ENCODE data around the gene TRIM22.
"Not testable (repeated sequence)": the region's sequence is repeated elsewhere in the genome, so short reads cannot be mapped to it uniquely, and the experiment has no call there.

The TRIM22 gene

GRCh38 chr11:5689551-5689983, at the start of gene TRIM22:
Gene TRIM22 (plus strand): TSS chr11:5689790. CDS start chr11:5696233, 6,443 bp downstream.
- no peak for DNase-seq (ENCODE audit: low read depth)

GRCh38 chr11:5639953-5640352, 49.6 kb upstream of the TRIM22 start:
- DNase-seq (ENCODE audit: low read depth) = no peak

- no peak for DNase-seq (ENCODE audit: low read depth)
These were observed 46.0 kb upstream of the TRIM22 start for GRCh38 chr11:5643585-5643984.

DNA sequence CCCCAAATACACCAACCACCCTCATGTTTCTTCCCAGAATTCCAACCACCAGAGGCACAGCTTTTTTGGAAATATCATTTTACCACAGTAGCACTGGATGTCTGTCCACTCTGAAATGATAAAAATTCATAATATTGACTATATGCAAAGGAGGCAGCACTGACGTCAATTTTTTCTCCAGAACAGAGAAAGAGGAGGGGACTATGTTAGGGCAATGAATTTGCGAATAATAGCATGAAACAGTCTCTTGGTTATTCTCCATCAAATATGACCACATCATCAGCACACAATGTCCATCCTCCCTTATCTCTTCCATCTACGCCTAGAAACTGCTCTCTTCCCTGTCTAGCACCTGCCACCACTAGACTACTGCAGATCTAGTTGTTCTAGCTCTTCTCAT, 43.5 kb upstream of the TRIM22 start:
- DNase-seq (ENCODE audit: low read depth) = no peak

GRCh38 chr11:5655474-5655873, 34.1 kb upstream of the TRIM22 start:
- no peak for DNase-seq (ENCODE audit: low read depth)

DNA sequence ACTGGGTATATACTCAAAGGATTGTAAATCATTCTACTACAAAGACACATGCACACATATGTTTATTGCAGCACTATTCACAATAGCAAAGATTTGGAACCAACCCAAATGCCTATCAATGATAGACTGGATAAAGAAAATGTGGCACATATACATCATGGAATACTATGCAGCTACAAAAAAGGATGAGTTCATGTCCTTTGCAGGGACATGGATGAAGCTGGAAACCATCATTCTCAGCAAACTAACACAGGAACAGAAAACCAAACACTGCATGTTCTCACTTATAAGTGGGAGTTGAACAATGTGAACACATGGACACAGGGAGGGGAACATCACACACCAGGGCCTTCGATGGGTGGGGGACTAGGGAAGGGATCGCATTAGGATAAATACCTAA, 32.6 kb upstream of the TRIM22 start:
- DNase-seq (ENCODE audit: low read depth) = not testable (repeated sequence)

GRCh38 chr11:5658318-5658717, 31.3 kb upstream of the TRIM22 start:
- no peak for DNase-seq (ENCODE audit: low read depth)

GRCh38 chr11:5663511-5663910, 26.1 kb upstream of the TRIM22 start:
- no peak for DNase-seq (ENCODE audit: low read depth)

DNA sequence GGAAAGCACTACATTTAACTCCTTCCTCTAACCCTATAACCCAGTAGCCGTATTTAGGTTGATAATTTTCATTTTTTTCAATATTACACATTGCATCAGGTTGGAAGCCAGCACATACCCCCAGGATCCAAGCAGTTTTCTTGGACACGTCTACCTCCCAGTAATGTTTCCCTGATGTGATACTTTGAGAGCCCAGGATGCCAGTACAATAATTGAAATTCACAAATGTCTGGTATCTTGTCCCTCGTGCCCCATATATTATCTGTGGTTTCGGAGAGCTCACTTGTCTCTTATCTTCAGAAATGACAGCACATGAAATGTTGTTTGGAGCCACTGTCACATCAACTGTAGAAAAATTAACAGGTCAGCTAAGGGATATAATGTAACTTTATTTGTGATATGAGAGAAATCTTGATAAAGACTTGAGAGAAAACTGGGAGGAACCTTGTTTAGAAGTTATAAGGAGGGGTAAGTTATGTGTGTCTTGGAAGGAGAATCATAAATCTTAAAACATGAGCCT, 24.5 kb upstream of the TRIM22 start:
- no peak for DNase-seq (ENCODE audit: low read depth)

DNA sequence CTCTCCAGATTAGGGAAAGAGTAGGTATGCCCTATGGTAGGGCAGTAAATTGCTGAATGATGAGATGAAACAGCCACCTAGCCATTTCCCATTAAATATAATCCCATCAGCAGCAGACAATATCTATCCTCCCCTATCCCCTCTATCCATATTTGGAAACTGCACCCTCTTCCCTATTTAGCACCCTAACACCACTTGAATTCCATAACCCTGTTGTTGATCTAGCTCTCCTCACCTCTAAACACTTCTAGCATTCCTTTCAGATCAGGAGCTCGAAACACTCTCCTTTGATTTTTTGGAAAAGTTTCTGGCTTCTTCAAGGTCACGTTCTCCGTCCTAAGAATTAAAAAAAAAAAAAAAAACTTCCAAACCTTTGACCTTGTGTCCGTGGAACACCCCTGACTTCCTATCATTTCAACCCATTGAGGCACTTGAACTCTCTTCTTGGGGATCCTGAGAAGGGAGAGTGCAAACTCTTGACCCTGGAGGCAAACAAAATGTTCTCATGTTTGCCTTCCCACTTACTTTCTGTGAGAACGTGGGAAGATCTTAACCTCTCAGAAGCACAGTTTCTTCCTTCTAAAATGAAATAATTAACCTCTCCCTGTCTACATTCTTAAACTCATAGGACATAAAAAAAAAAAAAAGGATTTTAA, 23.7 kb upstream of the TRIM22 start:
- DNase-seq (ENCODE audit: low read depth) = no peak

DNA sequence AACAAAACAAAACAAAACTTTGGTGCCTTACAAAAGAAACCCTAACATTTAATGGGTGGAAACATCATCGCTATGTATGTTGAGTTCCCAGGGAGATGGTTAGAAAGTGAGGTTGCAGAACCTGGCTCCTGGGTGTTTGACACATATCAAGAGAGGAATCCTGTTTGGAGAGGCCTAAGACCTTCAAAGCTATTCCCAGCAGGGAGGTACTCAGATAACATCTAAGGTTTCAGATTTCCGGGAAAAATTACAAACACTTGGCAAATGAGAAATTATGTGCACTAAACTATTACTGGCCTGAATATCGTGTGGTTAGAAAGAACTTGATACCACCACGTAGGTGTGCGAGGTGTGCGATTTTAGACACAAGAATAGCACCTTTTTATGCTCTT, 23.2 kb upstream of the TRIM22 start:
- DNase-seq (ENCODE audit: low read depth) = no peak

- no peak for DNase-seq (ENCODE audit: low read depth)
These were observed 17.8 kb upstream of the TRIM22 start for GRCh38 chr11:5671831-5672230.

DNA sequence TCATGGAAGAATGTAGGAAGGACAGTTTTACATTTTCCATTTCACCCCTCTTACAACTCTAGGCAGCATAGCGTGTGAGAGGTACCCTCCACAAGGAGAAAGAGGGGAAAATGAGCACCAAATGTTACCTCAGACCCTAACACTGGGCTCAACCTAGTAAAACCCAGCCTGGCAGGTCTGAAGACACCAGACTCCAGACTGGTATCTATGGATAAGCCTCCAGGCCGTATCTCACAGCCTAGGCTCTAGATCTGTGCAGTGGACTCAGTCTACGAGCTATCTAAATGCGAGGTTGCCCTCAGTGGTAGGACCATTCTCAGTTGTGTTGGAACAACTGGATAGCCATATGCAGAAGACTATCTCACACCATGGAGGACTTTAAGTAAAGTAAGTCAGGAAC, 15.2 kb upstream of the TRIM22 start:
- DNase-seq (ENCODE audit: low read depth) = no peak

DNA sequence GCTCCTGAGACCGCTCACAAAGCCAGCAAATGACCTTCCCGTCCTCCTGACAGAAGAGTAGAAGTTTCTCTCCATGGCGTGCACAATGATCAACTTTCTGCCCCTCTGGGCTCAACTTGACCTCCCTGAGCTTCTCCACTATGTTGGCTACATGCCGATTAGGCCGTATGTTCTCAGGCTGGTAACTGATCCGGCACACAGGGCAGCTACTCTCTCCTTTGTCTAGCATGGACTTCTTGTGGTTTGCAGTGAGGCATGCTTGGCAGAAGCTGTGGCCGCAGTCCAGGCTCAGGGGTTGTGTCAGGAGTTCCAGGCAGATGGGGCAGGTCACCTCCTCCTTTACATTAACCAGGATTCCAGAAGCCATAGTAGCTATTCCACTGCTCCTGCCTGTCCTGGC, 9.8 kb upstream of the TRIM22 start:
- no peak for DNase-seq (ENCODE audit: low read depth)

DNA sequence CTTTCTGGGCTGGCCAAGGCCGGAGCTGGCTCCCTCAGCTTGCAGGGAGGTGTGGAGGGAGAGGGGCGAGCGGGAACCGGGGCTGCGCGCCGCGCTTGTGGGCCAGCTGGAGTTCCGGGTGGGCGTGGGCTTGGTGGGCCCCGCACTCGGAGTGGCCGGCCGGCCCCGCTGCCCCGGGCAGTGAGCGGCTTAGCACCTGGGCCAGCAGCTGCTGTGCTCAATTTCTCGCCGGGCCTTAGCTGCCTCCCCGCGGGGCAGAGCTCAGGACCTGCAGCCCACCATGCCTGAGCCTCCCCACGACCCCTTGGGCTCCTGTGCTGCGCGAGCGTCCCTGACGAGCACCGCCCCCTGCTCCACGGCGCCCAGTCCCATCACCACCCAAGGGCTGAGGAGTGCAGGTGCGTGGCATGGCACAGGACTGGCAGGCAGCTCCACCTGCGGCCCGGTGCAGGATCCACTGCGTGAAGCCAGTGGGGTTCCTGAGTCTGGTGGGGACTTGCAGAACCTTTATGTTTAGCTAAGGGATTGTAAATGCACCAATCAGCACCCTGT, 6.6 kb upstream of the TRIM22 start:
- not testable (repeated sequence) for DNase-seq (ENCODE audit: low read depth)

GRCh38 chr11:5683620-5684019, 6.0 kb upstream of the TRIM22 start:
- not testable (repeated sequence) for DNase-seq (ENCODE audit: low read depth)

GRCh38 chr11:5684036-5684645, 5.4 kb upstream of the TRIM22 start:
- no peak for DNase-seq (ENCODE audit: low read depth)

GRCh38 chr11:5684646-5685362, 4.8 kb upstream of the TRIM22 start, which contains the start of gene TRIM5:
Gene TRIM5 (minus strand): TSS chr11:5685074. CDS start chr11:5680177, 4,897 bp downstream.
- DNase-seq (ENCODE audit: low read depth) = peak; percentile 52

DNA sequence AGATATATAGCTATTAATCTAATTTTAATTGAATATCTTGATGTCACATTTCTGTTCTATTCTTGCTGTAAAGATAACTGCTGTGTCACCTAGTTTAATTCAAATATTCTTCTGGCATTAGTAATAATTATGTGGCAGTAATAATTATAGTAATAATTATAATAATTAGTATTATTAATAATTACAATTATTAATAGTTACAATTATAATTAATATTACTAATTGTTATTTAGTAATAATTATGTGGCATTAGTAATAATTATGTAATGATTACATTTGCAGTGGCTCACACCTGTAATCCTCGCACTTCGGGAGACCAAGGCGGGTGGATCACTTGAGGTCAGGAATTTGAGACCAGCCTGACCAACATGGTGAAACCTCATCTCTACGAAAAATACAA, 3.2 kb upstream of the TRIM22 start:
- no peak for DNase-seq (ENCODE audit: low read depth)

- DNase-seq (ENCODE audit: low read depth) = no peak
These were observed 1.1 kb upstream of the TRIM22 start for GRCh38 chr11:5688482-5688881.

GRCh38 chr11:5690216-5690615, 626 bp downstream of the TRIM22 start:
- DNase-seq (ENCODE audit: low read depth) = no peak

DNA sequence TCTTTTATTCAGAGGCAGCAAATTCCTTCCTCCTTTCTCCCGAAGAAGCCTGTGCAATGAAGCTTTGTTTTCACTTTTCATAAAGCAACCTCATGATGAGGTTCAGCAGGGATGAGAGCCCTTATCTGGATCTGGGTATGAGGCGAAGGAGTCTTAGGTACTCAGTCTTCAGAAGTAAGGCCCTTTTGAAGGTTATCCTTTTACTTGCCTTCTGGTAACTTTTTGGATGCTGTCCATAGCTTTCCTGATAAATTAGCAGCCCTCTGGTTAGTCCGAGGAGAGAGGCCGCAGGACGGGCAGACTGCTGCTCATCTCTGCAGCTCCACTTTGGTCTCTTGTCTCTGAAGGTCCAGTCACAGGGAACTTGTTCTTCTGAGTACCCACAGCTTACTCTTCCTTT, 1.1 kb downstream of the TRIM22 start:
- no peak for DNase-seq (ENCODE audit: low read depth)
